Activated T-helper 17 cell treated with anti-CD3 and anti-CD28 coated beads, Interleukin-2, amount 50 U/mL, for 72 hours (primary cell): Measurements from ENCODE around the gene RGS6. TPM values are rescaled to one million over a fixed set of nuclear protein-coding genes. Genes with fewer than 3 reads are reported as not detected.
A peak's percentile ranks its signal among the peaks of the same experiment; 100 is the strongest.
"Not testable (repeated sequence)": the region's sequence is repeated elsewhere in the genome, so short reads cannot be mapped to it uniquely, and the experiment has no call there.

ENCODE experiments used
- ATAC-seq: fragments of 150-1000 bp; cut with Tn5 transposase; replicated peaks from 2 replicates; pipeline ENCODE4 v1.10.0; 2021; ENCODE audit warnings: mild to moderate bottlenecking, moderate library complexity
- H3K27ac Mint-ChIP-seq: one replicate; pipeline ENCODE4 v1.8.0; 2022; ENCODE audit warnings: mixed read lengths
- H3K27me3 Mint-ChIP-seq: one replicate; pipeline ENCODE4 v1.8.0; 2022; ENCODE audit warnings: mixed read lengths
- H3K36me3 Mint-ChIP-seq: one replicate; pipeline ENCODE4 v1.8.0; 2022; ENCODE audit warnings: low read depth, mild to moderate bottlenecking, mixed read lengths
- H3K4me1 Mint-ChIP-seq: one replicate; pipeline ENCODE4 v1.8.0; 2022; ENCODE audit warnings: mixed read lengths
- H3K4me3 Mint-ChIP-seq: one replicate; pipeline ENCODE4 v1.8.0; 2022; ENCODE audit warnings: mild to moderate bottlenecking, mixed read lengths
- H3K9me3 Mint-ChIP-seq: one replicate; pipeline ENCODE4 v1.8.0; 2022; ENCODE audit warnings: mixed read lengths
- total RNA-seq, 2 donors: library from RNA; stranded (reverse); gene quantifications; one replicate each; pipeline ENCODE4 v1.2.3, GENCODE V29; 2022

Gene RGS6
- total RNA-seq, 2 donors from 2014 or later, result 1.5 to 1.6 TPM

- H3K4me3 Mint-ChIP-seq, result peak overlapping the region; percentile 61
- no peaks in the 10 kb centered on the region for H3K4me1 Mint-ChIP-seq
- H3K36me3 Mint-ChIP-seq, result no peaks in the 10 kb centered on the region
- no peaks in the 10 kb centered on the region for H3K9me3 Mint-ChIP-seq
- H3K27me3 Mint-ChIP-seq, result peaks cover 60% of the 10 kb centered on the region
- peak; percentile 85 for ATAC-seq
- peak overlapping the region; percentile 71 for H3K27ac Mint-ChIP-seq
Measured at GRCh38 chr14:71933001-71933587, 865 bp downstream of the RGS6 start.

GRCh38 chr14:71938273-71938672, 6.0 kb downstream of the RGS6 start:
- not testable (repeated sequence) for H3K4me3 Mint-ChIP-seq, ATAC-seq, H3K9me3 Mint-ChIP-seq, H3K4me1 Mint-ChIP-seq, H3K27ac Mint-ChIP-seq, H3K36me3 Mint-ChIP-seq
- H3K27me3 Mint-ChIP-seq, result peaks cover 49% of the 10 kb centered on the region

GRCh38 chr14:71939344-71939743, 7.1 kb downstream of the RGS6 start:
- H3K9me3 Mint-ChIP-seq, H3K4me1 Mint-ChIP-seq, H3K36me3 Mint-ChIP-seq, H3K4me3 Mint-ChIP-seq, H3K27ac Mint-ChIP-seq, ATAC-seq: not testable (repeated sequence)
- peaks cover 49% of the 10 kb centered on the region for H3K27me3 Mint-ChIP-seq

GRCh38 chr14:71940500-71940899, 8.3 kb downstream of the RGS6 start:
- not testable (repeated sequence) for H3K9me3 Mint-ChIP-seq, H3K36me3 Mint-ChIP-seq, H3K4me1 Mint-ChIP-seq, H3K27ac Mint-ChIP-seq, H3K4me3 Mint-ChIP-seq, ATAC-seq
- H3K27me3 Mint-ChIP-seq, result peaks cover 46% of the 10 kb centered on the region

GRCh38 chr14:71941616-71942015, 9.4 kb downstream of the RGS6 start:
- not testable (repeated sequence) for H3K9me3 Mint-ChIP-seq, H3K4me1 Mint-ChIP-seq, H3K27ac Mint-ChIP-seq, ATAC-seq, H3K36me3 Mint-ChIP-seq, H3K4me3 Mint-ChIP-seq
- H3K27me3 Mint-ChIP-seq, result peaks cover 40% of the 10 kb centered on the region

GRCh38 chr14:71942904-71943694, 10.9 kb downstream of the RGS6 start:
- Mint-ChIP-seq H3K27ac (no peak overlapping the region), H3K4me1 (no peaks in the 10 kb centered on the region), H3K36me3 (no peaks in the 10 kb centered on the region), H3K4me3 (no peak overlapping the region), H3K9me3 (no peaks in the 10 kb centered on the region), H3K27me3 (peaks cover 43% of the 10 kb centered on the region)
- no peak for ATAC-seq

GRCh38 chr14:71943695-71944018, 11.4 kb downstream of the RGS6 start:
- Mint-ChIP-seq H3K4me1 (no peaks in the 10 kb centered on the region), H3K9me3 (no peaks in the 10 kb centered on the region), H3K36me3 (no peaks in the 10 kb centered on the region), H3K27me3 (peaks cover 40% of the 10 kb centered on the region), H3K27ac (no peak overlapping the region), H3K4me3 (no peak overlapping the region)
- ATAC-seq, result no peak

- Mint-ChIP-seq H3K27me3 (peaks cover 46% of the 10 kb centered on the region), H3K9me3 (peaks cover 6% of the 10 kb centered on the region), H3K4me3 (no peak overlapping the region), H3K27ac (no peak overlapping the region), H3K36me3 (no peaks in the 10 kb centered on the region), H3K4me1 (no peaks in the 10 kb centered on the region)
- no peak for ATAC-seq
Measured at GRCh38 chr14:71947947-71948500, 15.8 kb downstream of the RGS6 start.

GRCh38 chr14:71952381-71953363, 20.4 kb downstream of the RGS6 start:
- Mint-ChIP-seq H3K36me3 (no peaks in the 10 kb centered on the region), H3K27ac (no peak overlapping the region)
- ATAC-seq, result no peak

GRCh38 chr14:71956920-71957563, 24.8 kb downstream of the RGS6 start:
- no peak overlapping the region for H3K4me3 Mint-ChIP-seq
- no peak for ATAC-seq
- no peaks in the 10 kb centered on the region for H3K4me1 Mint-ChIP-seq
- H3K36me3 Mint-ChIP-seq, result no peaks in the 10 kb centered on the region
- H3K9me3 Mint-ChIP-seq, result no peaks in the 10 kb centered on the region
- no peak overlapping the region for H3K27ac Mint-ChIP-seq
- H3K27me3 Mint-ChIP-seq, result peaks cover 16% of the 10 kb centered on the region

More at GRCh38 chr14:71952381-71953363, 20.4 kb downstream of the RGS6 start:
- H3K27me3 Mint-ChIP-seq, result peaks cover 40% of the 10 kb centered on the region
- H3K4me3 Mint-ChIP-seq, result no peak overlapping the region
- H3K4me1 Mint-ChIP-seq, result no peaks in the 10 kb centered on the region
- H3K9me3 Mint-ChIP-seq, result peaks cover 6% of the 10 kb centered on the region

GRCh38 chr14:71959055-71959454, 26.8 kb downstream of the RGS6 start:
- Mint-ChIP-seq H3K27me3 (peaks cover 19% of the 10 kb centered on the region), H3K27ac (no peak overlapping the region), H3K4me3 (no peak overlapping the region), H3K9me3 (no peaks in the 10 kb centered on the region), H3K4me1 (no peaks in the 10 kb centered on the region), H3K36me3 (no peaks in the 10 kb centered on the region)
- no peak for ATAC-seq

- ATAC-seq, result peak; percentile 7
- peaks cover 15% of the 10 kb centered on the region for H3K27me3 Mint-ChIP-seq
- no peaks in the 10 kb centered on the region for H3K4me1 Mint-ChIP-seq
- H3K36me3 Mint-ChIP-seq, result no peaks in the 10 kb centered on the region
- no peak overlapping the region for H3K4me3 Mint-ChIP-seq
- H3K9me3 Mint-ChIP-seq, result no peaks in the 10 kb centered on the region
- H3K27ac Mint-ChIP-seq, result no peak overlapping the region
Measured at GRCh38 chr14:71960494-71961353, 28.5 kb downstream of the RGS6 start.

GRCh38 chr14:71961972-71962371, 29.7 kb downstream of the RGS6 start:
- Mint-ChIP-seq H3K27ac (no peak overlapping the region), H3K36me3 (no peaks in the 10 kb centered on the region), H3K27me3 (peaks cover 11% of the 10 kb centered on the region), H3K9me3 (no peaks in the 10 kb centered on the region), H3K4me3 (no peak overlapping the region), H3K4me1 (no peaks in the 10 kb centered on the region)
- no peak for ATAC-seq
